Fibroblast of lung (primary cell): Measurements from ENCODE around the gene APBB2. TPM values are rescaled to one million over a fixed set of nuclear protein-coding genes. Genes with fewer than 3 reads are reported as not detected.

ENCODE experiments used
- DNase-seq, 2 donors: peaks; one replicate each; pipeline versions ENCODE4 v3.0.0 to v3.0.0-alpha.2; 2010; ENCODE audit warnings: low read depth in 2 of 2
- H2AFZ ChIP-seq: 2 replicates; pipeline ENCODE4 v1.5.1; 2012; ENCODE audit warnings: low read length, control low read depth, inconsistent platforms
- H3K27ac ChIP-seq: 2 replicates; pipeline ENCODE4 v1.5.1; 2011; ENCODE audit warnings: low read length, control low read depth; ENCODE audit not compliant: insufficient read depth
- H3K27me3 ChIP-seq: 2 replicates; pipeline ENCODE4 v1.5.1; 2011; ENCODE audit warnings: mild to moderate bottlenecking, low read length; ENCODE audit not compliant: control insufficient read depth, insufficient read depth
- H3K36me3 ChIP-seq: 2 replicates; pipeline ENCODE4 v1.5.1; 2011; ENCODE audit warnings: low read length; ENCODE audit not compliant: control insufficient read depth, insufficient read depth
- H3K4me1 ChIP-seq: 2 replicates; pipeline ENCODE4 v1.5.1; 2011; ENCODE audit warnings: low read length; ENCODE audit not compliant: control insufficient read depth, insufficient read depth; ENCODE audit errors: extremely low read depth
- H3K4me2 ChIP-seq: 2 replicates; pipeline ENCODE4 v1.5.1; 2011; ENCODE audit warnings: low read length, control low read depth; ENCODE audit not compliant: insufficient read depth; ENCODE audit errors: extremely low read depth
- H3K4me3 ChIP-seq, 4 experiments: fragments of 200-600 bp in 1 of 4; sonication (generic) in 1 of 4; replicated peaks in 1 of 4; 2 replicates each; pipeline ENCODE4 v1.5.1; 2011 to 2016; ENCODE audit warnings: low read length in 4 of 4, low read depth in 3 of 4, mild to moderate bottlenecking in 3 of 4, control low read depth in 2 of 4, inconsistent platforms in 1 of 4, mixed read lengths in 1 of 4; ENCODE audit not compliant: insufficient read depth in 1 of 4; ENCODE audit errors: control extremely low read depth in 1 of 4
- H3K79me2 ChIP-seq: 2 replicates; pipeline ENCODE4 v1.5.1; 2012; ENCODE audit warnings: mild to moderate bottlenecking, low read length, inconsistent platforms; ENCODE audit not compliant: control insufficient read depth, insufficient read depth
- H3K9ac ChIP-seq: 2 replicates; pipeline ENCODE4 v1.5.1; 2011; ENCODE audit warnings: mild to moderate bottlenecking, low read length, control low read depth; ENCODE audit not compliant: insufficient read depth
- H3K9me3 ChIP-seq: 2 replicates; pipeline ENCODE4 v1.5.1; 2012; ENCODE audit warnings: low read depth, low read length; ENCODE audit not compliant: control insufficient read depth, insufficient read depth
- H4K20me1 ChIP-seq: 2 replicates; pipeline ENCODE4 v1.5.1; 2011; ENCODE audit warnings: low read length; ENCODE audit not compliant: control insufficient read depth, insufficient read depth; ENCODE audit errors: extremely low read depth
- CTCF ChIP-seq, 2 donors: IDR thresholded peaks in 1 of 2; conservative IDR thresholded peaks in 1 of 2; 1 replicate in 1 of 2; 2 replicates in 1 of 2; pipeline ENCODE4 v1.5.1; 2011 to 2012; ENCODE audit warnings: low read length in 2 of 2, control low read depth in 1 of 2, inconsistent platforms in 1 of 2, low read depth in 1 of 2, mild to moderate bottlenecking in 1 of 2
- EZH2 ChIP-seq: IDR thresholded peaks from 2 replicates; pipeline ENCODE4 v1.5.1; 2012; ENCODE audit warnings: low read length, control low read depth, mild to moderate bottlenecking; ENCODE audit errors: missing control alignments
- polyA plus RNA-seq, 2 donors: library from polyadenylated mRNA; depleted of rRNA in 1 of 2; stranded (reverse) in 1 of 2; unstranded in 1 of 2; fragments of >200 nt; gene quantifications; 2 replicates each; pipeline ENCODE4 v1.2.1, GENCODE V29; 2011 to 2012; ENCODE audit warnings: missing spikeins in 1 of 2
- total RNA-seq: library from RNA; depleted of rRNA; stranded (reverse); fragments of >200 nt; gene quantifications from 2 replicates; pipeline ENCODE4 v1.2.1, GENCODE V29; 2014

The APBB2 gene
- total and polyA plus RNA-seq, 2 donors (not counting 1 experiment from before 2014, with no cell fraction given) = 25.1 to 29.8 TPM

- Histone ChIP-seq H3K9me3 (no peaks in the 10 kb centered on the region), H2AFZ (no peak overlapping the region), H3K4me3 (no peak overlapping the region), H3K27ac (no peak overlapping the region), H3K36me3 (no peaks in the 10 kb centered on the region), H3K27me3 (no peaks in the 10 kb centered on the region), H3K79me2 (no peaks in the 10 kb centered on the region), H3K4me2 (no peak overlapping the region), H3K4me1 (no peaks in the 10 kb centered on the region), H4K20me1 (no peaks in the 10 kb centered on the region), H3K9ac (no peak overlapping the region)
- TF ChIP-seq EZH2 (no peak), CTCF (conservative IDR thresholded peaks at IDR 0.05 in 1 of 2, IDR thresholded peaks at IDR 0.05 in 1 of 2; ENCODE audit: low read depth in 1 of 2, low read length in 2 of 2) (no peak)
- DNase-seq = no peak
Measured at GRCh38 chr4:41044165-41044564, 170.2 kb downstream of the APBB2 start.

DNA sequence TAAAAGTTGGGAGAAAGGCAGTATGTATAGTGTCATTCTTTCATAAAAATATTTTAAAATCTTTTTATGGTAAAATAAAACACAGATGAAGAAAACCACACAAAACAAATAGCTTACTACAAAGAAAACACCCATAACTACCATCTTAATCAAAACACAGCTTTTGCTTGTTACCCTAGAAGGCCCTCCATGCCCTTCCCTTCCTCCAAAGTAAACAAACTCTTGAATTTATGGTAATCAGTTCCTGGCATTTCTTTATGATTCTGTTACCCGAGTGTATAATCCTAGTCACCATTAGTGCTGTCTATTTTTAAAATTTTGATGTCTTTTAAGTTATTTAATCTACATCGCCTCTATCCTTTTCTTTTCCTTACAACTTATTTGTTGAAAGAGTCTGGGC lies 170.9 kb downstream of the APBB2 start:
- DNase-seq = no peak
- Histone ChIP-seq H3K9me3 (no peaks in the 10 kb centered on the region), H3K79me2 (no peaks in the 10 kb centered on the region), H4K20me1 (no peaks in the 10 kb centered on the region), H3K4me3 (no peak overlapping the region), H3K4me1 (no peaks in the 10 kb centered on the region), H3K27me3 (no peaks in the 10 kb centered on the region), H3K27ac (no peak overlapping the region), H3K36me3 (no peaks in the 10 kb centered on the region), H3K4me2 (no peak overlapping the region), H2AFZ (no peak overlapping the region), H3K9ac (no peak overlapping the region)
- TF ChIP-seq EZH2 (no peak), CTCF (conservative IDR thresholded peaks at IDR 0.05 in 1 of 2, IDR thresholded peaks at IDR 0.05 in 1 of 2; ENCODE audit: low read depth in 1 of 2, low read length in 2 of 2) (no peak)

DNA sequence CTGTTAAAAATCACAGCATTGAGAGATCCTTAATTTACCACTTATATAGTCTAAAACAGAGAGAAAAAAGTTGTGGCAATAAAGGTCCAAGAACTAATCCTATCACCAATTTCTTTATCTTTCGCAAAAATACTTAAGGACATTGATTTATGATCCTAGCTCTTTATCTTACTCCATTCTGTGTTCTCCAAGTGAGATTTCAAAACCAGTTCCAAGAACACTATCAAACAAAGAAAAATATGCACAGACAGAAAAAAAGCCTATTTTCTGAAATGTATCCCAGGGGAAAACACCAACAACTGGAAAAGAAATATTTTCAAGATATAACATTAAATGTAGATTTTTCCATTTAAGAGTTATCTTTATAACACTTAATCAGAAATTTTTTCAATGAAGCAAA lies 172.8 kb downstream of the APBB2 start:
- Histone ChIP-seq H3K4me1 (no peaks in the 10 kb centered on the region), H3K27ac (no peak overlapping the region), H3K4me3 (no peak overlapping the region), H4K20me1 (no peaks in the 10 kb centered on the region), H3K27me3 (no peaks in the 10 kb centered on the region), H3K9me3 (no peaks in the 10 kb centered on the region), H3K36me3 (no peaks in the 10 kb centered on the region), H3K79me2 (no peaks in the 10 kb centered on the region), H2AFZ (no peak overlapping the region), H3K4me2 (no peak overlapping the region), H3K9ac (no peak overlapping the region)
- TF ChIP-seq EZH2 = no peak
- TF ChIP-seq CTCF (conservative IDR thresholded peaks at IDR 0.05 in 1 of 2, IDR thresholded peaks at IDR 0.05 in 1 of 2; ENCODE audit: low read depth in 1 of 2, low read length in 2 of 2) = no peak
- DNase-seq = no peak
